ENCODE measurements around the gene RAB37.

- TF ChIP-seq CTCF (conservative IDR thresholded peaks at IDR 0.05) (no peak), ZFX (IDR thresholded peaks at IDR 0.05) (no peak)
Observed at GRCh38 chr17:74704544-74704943, 32.5 kb upstream of the RAB37 start.

All from C4-2B (cell line).